Esophagus squamous epithelium (tissue), 4 donors: ENCODE data around the gene IST1.

Experiments
- POLR2A ChIP-seq, 4 donors: fragments of 450-650 bp; IDR thresholded peaks; one replicate each; pipeline ENCODE4 v1.6.1; 2017; ENCODE audit warnings: antibody characterized with exemption in 4 of 4, mild to moderate bottlenecking in 4 of 4, moderate library complexity in 3 of 4
- TF ChIP-seq, protein P1 (sequence below), 6 experiments: fragments of 450-650 bp in 4 of 6; fragments of 200-600 bp in 2 of 6; sonication (generic) in 2 of 6; IDR thresholded peaks; one replicate each; pipeline ENCODE4 v1.5.1; 2016 to 2019; ENCODE audit warnings: antibody characterized with exemption in 6 of 6, mild to moderate bottlenecking in 4 of 6, moderate library complexity in 4 of 6

DNA sequence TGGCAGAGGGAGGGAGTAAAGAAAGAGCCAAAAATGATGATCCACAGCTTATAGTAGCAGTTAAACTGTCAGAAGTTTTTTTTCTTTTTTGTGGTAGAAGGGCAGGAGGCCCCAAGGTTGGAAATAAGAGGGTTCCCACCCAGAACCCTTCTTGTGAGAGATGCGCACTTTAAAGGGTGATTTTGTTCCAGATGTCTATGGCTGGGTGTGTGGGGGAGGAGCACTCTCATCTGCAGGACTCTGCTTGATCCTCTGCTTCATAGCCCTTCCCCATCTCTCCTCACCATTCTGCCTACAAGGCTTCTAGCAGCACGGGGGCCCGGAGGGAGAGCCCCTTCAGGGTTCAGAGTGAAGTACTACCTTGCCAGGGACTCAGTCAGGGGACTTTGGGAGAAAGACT lies 43.2 kb upstream of the IST1 start:
- TF ChIP-seq, protein P1, sequence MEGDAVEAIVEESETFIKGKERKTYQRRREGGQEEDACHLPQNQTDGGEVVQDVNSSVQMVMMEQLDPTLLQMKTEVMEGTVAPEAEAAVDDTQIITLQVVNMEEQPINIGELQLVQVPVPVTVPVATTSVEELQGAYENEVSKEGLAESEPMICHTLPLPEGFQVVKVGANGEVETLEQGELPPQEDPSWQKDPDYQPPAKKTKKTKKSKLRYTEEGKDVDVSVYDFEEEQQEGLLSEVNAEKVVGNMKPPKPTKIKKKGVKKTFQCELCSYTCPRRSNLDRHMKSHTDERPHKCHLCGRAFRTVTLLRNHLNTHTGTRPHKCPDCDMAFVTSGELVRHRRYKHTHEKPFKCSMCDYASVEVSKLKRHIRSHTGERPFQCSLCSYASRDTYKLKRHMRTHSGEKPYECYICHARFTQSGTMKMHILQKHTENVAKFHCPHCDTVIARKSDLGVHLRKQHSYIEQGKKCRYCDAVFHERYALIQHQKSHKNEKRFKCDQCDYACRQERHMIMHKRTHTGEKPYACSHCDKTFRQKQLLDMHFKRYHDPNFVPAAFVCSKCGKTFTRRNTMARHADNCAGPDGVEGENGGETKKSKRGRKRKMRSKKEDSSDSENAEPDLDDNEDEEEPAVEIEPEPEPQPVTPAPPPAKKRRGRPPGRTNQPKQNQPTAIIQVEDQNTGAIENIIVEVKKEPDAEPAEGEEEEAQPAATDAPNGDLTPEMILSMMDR (IDR thresholded peaks at IDR 0.05), result no peak
- TF ChIP-seq POLR2A (IDR thresholded peaks at IDR 0.05), result no peak
